Activated CD8-positive, alpha-beta memory T cell treated with anti-CD3 and anti-CD28 coated beads, Interleukin-2, amount 10 ng/mL, durations not matched to agents 7 days and 5 days (primary cell): ENCODE data around the gene KLHDC8A. TPM values are rescaled to one million over a fixed set of nuclear protein-coding genes. Genes with fewer than 3 reads are reported as not detected.
A peak's percentile ranks its signal among the peaks of the same experiment; 100 is the strongest.
"Not testable (repeated sequence)": the region's sequence is repeated elsewhere in the genome, so short reads cannot be mapped to it uniquely, and the experiment has no call there.

ENCODE experiments used
- ATAC-seq: fragments of 150-1000 bp; cut with Tn5 transposase; one replicate; pipeline ENCODE4 v1.10.0; 2021; ENCODE audit warnings: moderate library complexity
- CTCF ChIA-PET: fragments of 350-600 bp; sonication (Branson Sonifier 250); formaldehyde crosslinking; loops from one replicate; lab custom pipeline; 2021; ENCODE audit warnings: antibody characterized with exemption; lab: Charles Lee
- DNase-seq: peaks from one replicate; pipeline ENCODE4 v3.0.0-alpha.2; 2020
- H3K27ac Mint-ChIP-seq: one replicate; pipeline ENCODE4 v1.8.0; 2021; ENCODE audit warnings: mild to moderate bottlenecking, mixed read lengths
- H3K27me3 Mint-ChIP-seq: one replicate; pipeline ENCODE4 v1.8.0; 2021; ENCODE audit warnings: mixed read lengths
- H3K36me3 Mint-ChIP-seq: one replicate; pipeline ENCODE4 v1.8.0; 2021; ENCODE audit warnings: mild to moderate bottlenecking, mixed read lengths
- H3K4me1 Mint-ChIP-seq: one replicate; pipeline ENCODE4 v1.8.0; 2021; ENCODE audit warnings: mixed read lengths
- H3K4me3 Mint-ChIP-seq: one replicate; pipeline ENCODE4 v1.8.0; 2021; ENCODE audit warnings: mild to moderate bottlenecking, moderate library complexity, mixed read lengths
- H3K9me3 Mint-ChIP-seq: one replicate; pipeline ENCODE4 v1.8.0; 2022; ENCODE audit warnings: low read depth, mixed read lengths
- total RNA-seq, 2 experiments: library from RNA; stranded (reverse); gene quantifications; one replicate each; pipeline ENCODE4 v1.2.3, GENCODE V29; 2021

KLHDC8A gene
- total RNA-seq, 2 experiments from 2014 or later: not detected

DNA sequence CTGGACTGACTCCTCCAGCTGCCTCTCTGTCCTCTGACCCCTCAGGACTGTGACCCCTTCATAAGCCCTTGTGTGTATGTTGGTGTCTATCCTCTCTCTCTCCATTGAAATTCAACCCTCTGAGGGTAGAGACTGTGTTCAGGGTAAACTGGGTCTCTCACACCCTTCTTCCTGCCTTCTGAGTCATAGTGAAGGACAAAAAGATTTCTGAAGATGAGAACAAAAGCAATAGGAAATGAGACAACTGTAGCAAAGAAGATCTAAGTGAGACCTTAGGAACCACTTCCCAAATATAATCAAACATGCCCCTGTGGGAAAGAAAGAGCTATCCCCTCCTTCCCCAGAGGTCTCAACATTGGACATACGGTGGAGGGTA lies 52.0 kb downstream of the KLHDC8A start:
- H3K36me3 Mint-ChIP-seq: peaks cover 18% of the 10 kb centered on the region
- peak overlapping the region; percentile 56 for H3K27ac Mint-ChIP-seq

GRCh38 chr1:205304046-205304694 lies 52.6 kb downstream of the KLHDC8A start:
- CTCF ChIA-PET: interaction anchor here (1.0 to 1.9 kb wide), 3 partner anchors 14 to 50 kb away, joined by 3 to 9 read pairs (median 3); no protein-coding TSS in a partner anchor
- DNase-seq (no peak), ATAC-seq (no peak)
- H3K9me3 Mint-ChIP-seq: no peaks in the 10 kb centered on the region
- H3K27ac Mint-ChIP-seq: peak overlapping the region; percentile 56
- H3K4me1 Mint-ChIP-seq: peaks cover 10% of the 10 kb centered on the region
- H3K4me3 Mint-ChIP-seq: no peak overlapping the region
- peaks cover 18% of the 10 kb centered on the region for H3K36me3 Mint-ChIP-seq
- H3K27me3 Mint-ChIP-seq: no peaks in the 10 kb centered on the region

More for the DNA sequence above, 52.0 kb downstream of the KLHDC8A start:
- DNase-seq: no peak
- Mint-ChIP-seq H3K27me3 (no peaks in the 10 kb centered on the region), H3K9me3 (no peaks in the 10 kb centered on the region), H3K4me1 (peaks cover 10% of the 10 kb centered on the region), H3K4me3 (no peak overlapping the region)
- CTCF ChIA-PET: interaction anchor here (1.9 kb wide), 1 partner anchor 31 kb away, joined by 9 read pairs; no protein-coding TSS in a partner anchor
- ATAC-seq: peak; percentile 45

GRCh38 chr1:205303247-205303888 lies 53.4 kb downstream of the KLHDC8A start:
- peaks cover 17% of the 10 kb centered on the region for H3K36me3 Mint-ChIP-seq
- CTCF ChIA-PET: interaction anchor here (1.0 to 1.9 kb wide), 3 partner anchors 15 to 51 kb away, joined by 3 to 9 read pairs (median 3); no protein-coding TSS in a partner anchor
- DNase-seq: no peak

GRCh38 chr1:205301842-205302588 lies 54.7 kb downstream of the KLHDC8A start:
- Mint-ChIP-seq H3K9me3 (no peaks in the 10 kb centered on the region), H3K4me1 (peaks cover 11% of the 10 kb centered on the region), H3K36me3 (peaks cover 11% of the 10 kb centered on the region), H3K4me3 (no peak overlapping the region), H3K27me3 (peaks cover 3% of the 10 kb centered on the region), H3K27ac (no peak overlapping the region)
- CTCF ChIA-PET: interaction anchor here (1.9 to 2.1 kb wide), 2 partner anchors 23 to 29 kb away, joined by 7 to 8 read pairs; no protein-coding TSS in a partner anchor
- ATAC-seq (no peak), DNase-seq (no peak)

More at GRCh38 chr1:205303247-205303888, 53.4 kb downstream of the KLHDC8A start:
- no peak for ATAC-seq
- H3K4me3 Mint-ChIP-seq: no peak overlapping the region
- no peaks in the 10 kb centered on the region for H3K9me3 Mint-ChIP-seq
- peaks cover 10% of the 10 kb centered on the region for H3K4me1 Mint-ChIP-seq
- peaks cover 3% of the 10 kb centered on the region for H3K27me3 Mint-ChIP-seq
- H3K27ac Mint-ChIP-seq: no peak overlapping the region

DNA sequence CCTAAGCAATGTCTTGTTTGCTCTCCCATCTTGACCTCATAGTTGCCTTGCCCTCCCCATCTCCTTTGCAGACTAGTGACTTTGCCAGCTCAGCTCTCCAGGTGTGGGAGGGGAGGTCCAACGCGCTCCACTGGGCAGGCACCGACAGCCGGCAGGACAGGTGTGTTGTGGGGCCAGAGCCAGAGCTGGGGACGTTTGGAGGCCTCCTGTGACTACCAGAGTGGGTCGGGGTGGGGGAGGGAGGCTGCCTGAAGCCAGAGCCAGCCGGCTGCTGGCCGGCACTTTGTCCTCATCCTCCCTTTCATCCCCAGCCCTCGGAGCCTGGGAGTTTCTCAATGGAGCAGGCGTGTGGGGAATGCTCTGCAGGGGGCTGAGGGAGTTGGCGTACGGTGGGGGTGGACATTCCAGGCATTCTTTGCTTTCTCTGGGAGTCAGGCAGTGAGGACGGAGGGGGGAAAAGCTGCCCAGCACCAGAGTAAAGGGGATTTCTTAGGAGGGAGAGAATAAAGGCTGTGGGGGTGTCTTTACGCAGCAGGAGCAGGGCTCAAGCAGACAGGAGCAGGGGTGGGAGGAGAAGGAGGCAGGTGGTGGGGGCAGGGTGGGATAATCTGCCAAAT lies 55.4 kb downstream of the KLHDC8A start:
- peaks cover 3% of the 10 kb centered on the region for H3K27me3 Mint-ChIP-seq
- H3K4me1 Mint-ChIP-seq: peaks cover 14% of the 10 kb centered on the region
- H3K9me3 Mint-ChIP-seq: no peaks in the 10 kb centered on the region
- CTCF ChIA-PET: interaction anchor here (0.7 to 2.1 kb wide), 4 partner anchors 13 to 78 kb away, joined by 3 to 8 read pairs (median 6); no protein-coding TSS in a partner anchor
- H3K36me3 Mint-ChIP-seq: peaks cover 10% of the 10 kb centered on the region
- ATAC-seq: no peak
- DNase-seq: no peak
- H3K4me3 Mint-ChIP-seq: no peak overlapping the region
- H3K27ac Mint-ChIP-seq: no peak overlapping the region

DNA sequence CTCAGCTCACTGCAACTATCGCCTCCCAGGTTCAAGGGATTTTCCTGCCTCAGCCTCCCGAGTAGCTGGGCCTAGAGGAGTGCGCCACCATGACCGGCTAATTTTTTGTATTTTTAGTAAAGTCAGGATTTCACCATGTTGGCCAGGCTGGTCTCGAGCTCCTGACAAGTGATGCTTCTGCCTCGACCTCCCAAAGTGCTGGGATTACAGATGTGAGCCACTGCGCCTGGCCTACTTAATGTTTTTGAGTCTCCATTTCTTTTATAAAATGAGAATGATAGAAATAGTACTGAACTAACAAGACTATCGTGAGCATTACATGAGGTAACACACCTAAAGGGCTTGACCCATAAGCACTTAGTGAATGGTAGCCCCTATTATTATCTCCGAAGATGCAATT lies 56.6 kb downstream of the KLHDC8A start:
- CTCF ChIA-PET: interaction anchor here (1.0 to 2.1 kb wide), 4 partner anchors 14 to 27 kb away, joined by 3 to 8 read pairs (median 6); no protein-coding TSS in a partner anchor
- Mint-ChIP-seq H3K9me3 (no peaks in the 10 kb centered on the region), H3K4me3 (no peak overlapping the region), H3K27ac (no peak overlapping the region), H3K4me1 (peaks cover 20% of the 10 kb centered on the region), H3K36me3 (peaks cover 4% of the 10 kb centered on the region), H3K27me3 (peaks cover 3% of the 10 kb centered on the region)
- DNase-seq (no peak), ATAC-seq (no peak)

- CTCF ChIA-PET: interaction anchor here (0.7 to 3.5 kb wide), 6 partner anchors 22 to 187 kb away, joined by 3 to 16 read pairs (median 4); no protein-coding TSS in a partner anchor
- ATAC-seq (no peak), DNase-seq (no peak)
- Mint-ChIP-seq H3K9me3 (no peaks in the 10 kb centered on the region), H3K27me3 (peaks cover 8% of the 10 kb centered on the region), H3K4me3 (no peak overlapping the region), H3K27ac (no peak overlapping the region), H3K4me1 (peaks cover 15% of the 10 kb centered on the region), H3K36me3 (no peaks in the 10 kb centered on the region)
Measured at GRCh38 chr1:205298191-205298994, 58.3 kb downstream of the KLHDC8A start.

DNA sequence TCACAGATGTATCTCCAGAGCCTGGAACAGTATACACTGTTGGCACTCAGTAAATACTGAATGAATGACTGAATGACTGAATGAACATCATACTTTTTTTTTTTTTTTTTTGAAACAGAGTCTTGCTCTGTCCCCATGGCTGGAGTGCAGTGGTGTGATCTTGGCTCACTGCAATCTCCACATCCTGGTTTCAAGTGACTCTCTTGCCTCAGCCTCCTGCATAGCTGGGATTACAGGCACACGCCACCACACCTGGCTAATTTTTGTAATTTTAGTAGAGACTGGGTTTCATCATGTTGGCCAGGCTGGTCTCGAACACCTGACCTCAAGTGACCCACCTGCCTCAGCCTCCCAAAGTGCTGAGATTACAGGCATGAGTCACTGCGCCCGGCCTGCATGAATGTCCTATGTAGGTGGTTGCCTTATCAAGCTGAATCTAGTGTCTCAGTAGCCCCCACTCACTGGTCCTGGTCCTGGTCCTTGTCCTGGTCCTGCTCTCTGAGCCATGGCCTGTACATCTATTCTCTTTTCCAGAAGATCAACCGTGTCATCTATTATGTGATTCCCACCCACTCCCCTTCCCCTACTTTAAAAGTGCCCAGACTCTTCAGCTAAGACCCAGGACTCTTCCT lies 59.1 kb downstream of the KLHDC8A start:
- H3K4me3 Mint-ChIP-seq, H3K9me3 Mint-ChIP-seq, DNase-seq, H3K27ac Mint-ChIP-seq, ATAC-seq, H3K36me3 Mint-ChIP-seq, H3K27me3 Mint-ChIP-seq: not testable (repeated sequence)
- CTCF ChIA-PET: interaction anchor here (0.7 to 3.5 kb wide), 8 partner anchors 12 to 188 kb away, joined by 3 to 16 read pairs (median 4); partner anchors contain the start of gene NUAK2
- H3K4me1 Mint-ChIP-seq: peaks cover 15% of the 10 kb centered on the region

DNA sequence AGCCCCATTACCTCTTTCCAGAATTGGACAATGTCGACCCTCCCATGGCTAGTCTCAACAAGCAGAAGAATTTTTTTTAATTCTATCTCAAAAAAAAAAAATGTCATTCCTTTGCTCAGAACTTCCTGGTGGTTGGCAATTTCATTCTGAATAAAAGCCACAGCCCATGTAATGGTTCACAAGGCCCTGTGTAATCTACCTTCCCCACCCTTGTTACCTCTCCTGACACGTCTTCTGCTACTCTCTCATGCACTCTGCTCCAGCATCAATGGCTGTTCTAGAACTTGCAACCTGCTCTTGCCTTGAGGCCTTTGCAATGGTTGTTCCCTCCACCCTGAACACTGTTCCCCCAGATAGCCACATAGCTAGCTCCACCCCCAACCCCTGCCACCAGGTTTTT lies 60.6 kb downstream of the KLHDC8A start:
- no peak overlapping the region for H3K4me3 Mint-ChIP-seq
- DNase-seq: no peak
- H3K36me3 Mint-ChIP-seq: no peaks in the 10 kb centered on the region
- no peaks in the 10 kb centered on the region for H3K9me3 Mint-ChIP-seq
- peaks cover 15% of the 10 kb centered on the region for H3K4me1 Mint-ChIP-seq
- CTCF ChIA-PET: interaction anchor here (3.0 to 3.5 kb wide), 2 partner anchors 11 to 23 kb away, joined by 10 to 16 read pairs; no protein-coding TSS in a partner anchor
- no peak for ATAC-seq
- no peak overlapping the region for H3K27ac Mint-ChIP-seq
- peaks cover 11% of the 10 kb centered on the region for H3K27me3 Mint-ChIP-seq

DNA sequence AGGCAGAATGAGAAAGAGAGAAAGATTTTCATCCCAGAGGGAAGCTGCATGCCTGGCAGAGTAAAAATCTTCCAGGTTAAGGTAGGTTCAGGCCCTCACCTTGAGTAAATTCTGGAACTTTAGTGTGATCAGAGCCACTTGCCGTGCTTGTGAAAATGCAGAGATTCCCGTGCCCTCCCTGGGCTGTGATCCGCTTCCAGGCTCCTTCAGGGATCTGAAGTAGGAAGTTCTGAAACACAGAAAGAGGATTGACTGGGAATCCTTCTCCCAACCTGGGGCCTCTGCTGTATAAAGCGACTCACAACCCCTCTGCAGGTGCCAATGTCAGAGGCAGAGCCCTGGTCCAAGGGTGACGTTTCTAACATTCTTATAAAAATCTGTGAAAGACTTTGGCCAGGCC lies 61.8 kb downstream of the KLHDC8A start:
- DNase-seq (no peak), ATAC-seq (no peak)
- peaks cover 16% of the 10 kb centered on the region for H3K4me1 Mint-ChIP-seq
- H3K27me3 Mint-ChIP-seq: peaks cover 11% of the 10 kb centered on the region
- no peak overlapping the region for H3K27ac Mint-ChIP-seq
- no peaks in the 10 kb centered on the region for H3K36me3 Mint-ChIP-seq
- CTCF ChIA-PET: interaction anchor here (1.5 to 3.1 kb wide), 4 partner anchors 9 to 42 kb away, joined by 3 to 14 read pairs (median 8); partner anchors contain the start of gene NUAK2
- H3K9me3 Mint-ChIP-seq: no peaks in the 10 kb centered on the region
- H3K4me3 Mint-ChIP-seq: no peak overlapping the region

- H3K27ac Mint-ChIP-seq: no peak overlapping the region
- no peak for ATAC-seq
- H3K4me1 Mint-ChIP-seq: peaks cover 16% of the 10 kb centered on the region
Measured at GRCh38 chr1:205294175-205294917, 62.4 kb downstream of the KLHDC8A start.

More at GRCh38 chr1:205294175-205294917, 62.4 kb downstream of the KLHDC8A start:
- CTCF ChIA-PET: interaction anchor here (1.0 to 3.1 kb wide), 5 partner anchors 9 to 43 kb away, joined by 3 to 14 read pairs (median 6); partner anchors contain the start of gene NUAK2
- Mint-ChIP-seq H3K36me3 (no peaks in the 10 kb centered on the region), H3K9me3 (no peaks in the 10 kb centered on the region), H3K27me3 (peaks cover 11% of the 10 kb centered on the region), H3K4me3 (no peak overlapping the region)
- DNase-seq: no peak
